HG03565 (cell line): Measurements from ENCODE around the gene RASAL1.

Source experiments
- ATAC-seq: cut with Tn5 transposase; IDR thresholded peaks from one replicate; pipeline ENCODE4 v1.9.1; 2021; ENCODE audit warnings: mild to moderate bottlenecking, moderate library complexity; ENCODE audit not compliant: unreplicated experiment

Gene RASAL1

DNA sequence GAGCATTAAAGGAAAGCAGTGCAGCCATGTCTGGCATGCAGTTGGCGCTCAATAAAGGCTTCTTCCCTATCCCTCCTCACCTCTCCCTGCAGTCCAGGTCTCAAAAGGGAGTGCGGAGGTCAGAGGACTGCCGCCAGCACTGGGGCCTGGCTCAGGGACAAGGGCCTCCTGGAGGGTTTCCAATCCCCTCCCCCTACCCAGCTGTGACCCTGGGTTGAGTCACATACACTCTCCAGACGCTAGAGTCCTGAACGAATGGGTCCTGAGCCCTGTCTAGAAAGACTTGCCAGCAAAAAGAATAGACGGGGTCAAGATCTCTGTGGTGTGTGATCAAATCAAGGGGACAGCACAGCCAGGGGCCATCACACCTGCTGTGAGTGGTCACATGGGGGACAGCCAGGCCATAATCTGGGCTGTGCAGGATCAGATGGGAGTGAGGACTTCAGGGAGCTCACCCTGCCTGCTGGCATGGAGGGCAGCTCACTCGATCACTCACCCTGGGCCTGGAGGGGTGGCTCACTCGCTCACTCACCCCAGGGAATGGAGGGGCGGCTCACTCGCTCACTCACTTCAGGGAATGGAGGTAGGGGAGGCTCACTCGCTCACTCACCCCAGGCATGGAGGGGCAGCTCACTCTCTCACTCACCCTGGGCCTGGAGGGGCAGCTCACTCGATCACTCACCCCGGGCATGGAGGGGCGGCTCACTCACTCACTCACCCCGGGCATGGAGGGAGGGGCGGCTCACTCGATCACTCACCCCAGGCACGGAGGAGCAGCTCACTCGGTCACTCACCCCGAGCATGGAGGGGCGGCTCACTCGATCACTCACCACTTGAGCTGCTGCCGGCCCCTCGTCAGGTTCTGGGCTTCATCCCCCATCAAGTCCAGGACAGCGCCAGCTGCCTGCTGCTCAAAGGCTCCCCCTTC is 26.8 kb upstream of the RASAL1 start:
- ATAC-seq, result no peak

DNA sequence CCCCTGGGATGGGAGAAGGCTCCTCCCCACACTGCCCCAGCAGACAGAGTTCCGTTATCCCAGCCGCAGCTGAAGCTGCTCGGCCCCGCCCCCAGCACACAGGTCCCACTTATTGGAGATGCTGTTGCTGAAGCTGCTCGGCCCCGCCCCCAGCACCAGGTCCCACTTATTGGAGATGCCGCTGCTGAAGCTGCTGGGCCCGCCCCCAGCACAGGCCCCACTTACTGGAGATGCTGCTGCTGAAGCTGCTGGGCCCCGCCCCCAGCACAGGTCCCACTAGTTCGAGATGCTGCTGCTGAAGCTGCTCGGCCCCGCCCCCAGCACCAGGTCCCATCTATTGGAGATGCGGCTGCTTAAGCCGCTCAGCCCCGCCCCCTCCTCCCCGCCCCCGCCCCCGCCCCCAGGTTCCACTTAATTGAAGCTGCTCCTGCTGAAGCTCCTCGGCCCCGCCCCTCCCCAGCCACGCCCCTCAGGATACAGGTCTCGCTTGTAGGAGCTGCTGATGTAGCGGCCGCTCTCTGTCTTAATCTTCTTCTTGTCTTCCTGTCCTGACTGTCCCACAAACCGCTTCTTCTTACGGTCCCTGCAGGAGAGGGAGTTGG is 26.0 kb upstream of the RASAL1 start:
- ATAC-seq, result no peak

DNA sequence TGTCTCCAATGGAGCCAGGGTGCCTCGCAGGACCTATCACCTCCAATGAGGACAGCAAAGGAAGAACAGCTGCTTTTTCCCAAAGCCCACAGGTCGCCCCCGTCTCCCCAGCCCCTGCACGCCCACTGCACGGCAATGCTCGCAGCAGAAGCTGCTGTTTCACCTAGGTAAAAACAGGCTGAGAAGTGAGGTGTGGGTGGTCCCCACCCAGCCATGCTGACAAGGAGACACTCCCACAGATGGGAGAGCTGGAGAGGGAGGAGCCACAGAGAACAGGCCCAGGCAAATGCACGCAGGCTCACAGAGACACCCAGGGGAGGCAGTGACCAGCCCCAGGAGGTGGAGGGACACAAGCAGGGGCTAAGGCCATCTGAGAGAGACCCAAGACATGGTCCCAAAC is 24.4 kb upstream of the RASAL1 start:
- no peak for ATAC-seq

DNA sequence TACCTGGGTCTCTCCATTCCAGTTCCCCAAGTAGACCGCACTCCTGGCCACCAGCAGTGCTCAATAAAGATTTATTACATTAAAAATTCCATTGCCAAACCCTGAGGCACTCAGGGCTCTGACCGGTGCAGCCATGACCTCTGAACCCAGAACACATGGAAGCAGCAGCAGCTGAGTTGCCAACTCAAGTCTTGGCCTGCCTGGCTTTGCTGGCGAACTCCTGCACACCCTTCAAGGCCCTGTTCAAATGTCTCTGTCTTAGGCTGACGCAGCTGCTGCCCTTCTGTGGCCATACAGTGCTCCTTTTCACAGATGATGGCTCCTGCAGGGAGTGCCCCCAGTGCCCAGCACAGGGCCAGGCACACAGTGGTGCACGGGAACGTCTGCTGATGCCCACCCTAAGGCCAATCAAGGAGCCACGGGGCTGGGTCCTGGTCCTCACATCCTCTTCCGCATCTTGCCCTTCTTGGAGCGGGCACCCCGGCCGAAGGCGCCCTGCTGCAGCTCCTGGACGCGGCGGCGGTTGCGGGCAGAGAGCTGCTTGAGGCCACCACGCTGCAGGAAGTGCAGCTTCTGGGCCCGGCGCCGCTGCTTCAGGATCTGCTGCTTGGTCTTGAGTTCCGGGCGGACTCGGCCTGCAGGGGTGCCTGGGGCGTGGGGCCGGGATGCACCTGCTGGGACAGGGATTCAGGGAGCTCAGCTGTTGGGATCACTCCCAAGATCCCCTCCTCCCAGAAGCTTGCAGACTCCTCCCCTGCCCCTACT is 23.1 kb upstream of the RASAL1 start:
- no peak for ATAC-seq

DNA sequence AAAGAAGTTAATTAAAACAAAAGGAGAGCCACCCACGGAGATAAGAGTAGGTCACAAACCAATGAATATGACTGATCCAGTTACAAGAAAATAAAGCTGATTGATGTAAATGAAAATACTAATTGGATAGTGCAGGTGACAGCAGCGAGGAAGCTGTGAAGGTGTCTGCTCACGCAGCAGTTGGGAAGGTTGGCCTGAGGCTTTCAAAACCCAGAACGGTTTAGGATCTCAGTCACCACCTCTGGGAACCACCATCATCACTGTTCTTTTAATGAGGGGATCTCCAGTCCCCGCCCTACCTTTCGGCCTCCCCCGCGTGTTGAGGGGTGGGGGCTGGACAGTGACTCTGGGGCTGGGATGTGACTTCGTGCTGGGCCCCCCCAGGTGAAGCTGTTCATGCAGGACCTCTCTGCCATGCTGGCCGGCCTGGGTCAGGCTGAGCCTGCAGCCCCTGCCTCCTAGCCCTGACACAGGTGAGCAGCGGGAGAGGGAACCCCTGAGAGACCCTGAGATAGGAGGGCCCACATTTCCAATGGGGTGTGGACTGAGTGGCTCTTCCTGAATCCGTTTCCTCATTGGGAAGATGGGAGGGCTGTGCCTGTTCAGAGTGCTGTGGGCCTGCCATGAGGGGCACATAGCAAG is 21.8 kb upstream of the RASAL1 start:
- no peak for ATAC-seq

DNA sequence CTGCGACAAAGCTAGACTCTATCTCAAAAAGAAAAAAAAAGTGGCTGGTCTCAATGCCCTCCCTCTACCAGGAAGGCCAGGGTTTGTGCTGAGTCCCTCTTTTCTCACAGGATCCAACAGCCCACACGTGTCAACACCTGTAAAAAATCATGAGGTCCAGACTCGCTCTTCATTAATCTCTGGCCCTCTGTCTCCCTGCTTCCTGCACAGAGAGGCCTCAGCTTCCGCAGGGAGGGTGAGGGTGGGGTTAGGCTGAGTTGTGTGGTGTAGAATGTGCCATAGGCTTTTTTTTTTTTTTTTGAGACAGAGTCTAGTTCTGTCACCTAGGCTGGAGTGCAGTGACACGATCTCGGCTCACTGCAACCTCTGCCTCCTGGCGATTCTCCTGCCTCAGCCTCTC is 20.1 kb upstream of the RASAL1 start:
- no peak for ATAC-seq

DNA sequence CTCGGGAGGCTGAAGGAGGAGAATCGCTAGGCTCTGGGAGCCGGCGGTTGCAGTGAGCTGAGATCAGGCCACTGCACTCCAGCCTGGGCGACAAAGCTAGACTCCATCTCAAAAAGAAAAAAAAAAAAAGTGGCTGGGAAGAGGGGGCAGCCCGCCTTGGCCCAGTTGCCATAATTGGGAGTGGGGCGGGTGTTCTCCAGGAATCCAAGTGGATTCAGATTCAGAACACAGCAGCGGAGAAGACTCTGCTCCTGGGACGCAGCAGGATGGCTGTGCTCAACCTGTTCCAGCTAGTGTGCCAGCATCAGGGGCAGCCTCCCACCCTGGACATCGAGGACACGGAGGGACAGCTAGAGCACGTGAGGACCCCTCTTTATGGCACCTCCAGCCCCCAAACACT is 19.5 kb upstream of the RASAL1 start:
- ATAC-seq, result no peak

DNA sequence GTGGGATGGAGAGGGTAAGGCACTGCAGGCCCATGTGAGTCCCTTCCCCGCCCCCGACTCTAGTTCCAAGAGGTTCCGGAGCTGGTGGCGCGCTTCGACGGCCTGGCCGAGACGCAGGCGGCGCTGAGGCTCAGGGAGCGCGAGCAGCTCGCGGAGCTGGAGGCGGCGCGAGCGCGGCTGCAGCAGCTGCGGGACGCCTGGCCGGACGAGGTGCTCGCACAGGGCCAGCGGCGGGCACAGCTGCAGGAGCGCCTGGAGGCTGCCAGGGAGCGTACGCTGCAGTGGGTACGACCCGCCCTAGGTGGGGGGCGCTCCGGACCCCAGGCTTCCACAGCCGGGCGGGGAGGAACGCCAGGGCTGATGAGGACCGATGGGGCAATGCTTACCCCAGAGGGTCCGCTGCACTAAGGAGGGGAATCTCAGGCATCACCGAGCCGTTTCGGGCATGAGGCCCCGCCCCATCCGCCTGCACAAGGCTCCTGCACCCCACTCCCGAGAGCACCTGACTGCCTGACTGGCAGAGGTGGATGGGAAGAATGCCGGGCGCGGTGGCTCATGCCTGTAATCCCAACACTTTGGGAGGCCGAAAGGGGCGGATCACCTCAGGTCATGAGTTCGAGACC is 18.9 kb upstream of the RASAL1 start:
- ATAC-seq, result no peak

DNA sequence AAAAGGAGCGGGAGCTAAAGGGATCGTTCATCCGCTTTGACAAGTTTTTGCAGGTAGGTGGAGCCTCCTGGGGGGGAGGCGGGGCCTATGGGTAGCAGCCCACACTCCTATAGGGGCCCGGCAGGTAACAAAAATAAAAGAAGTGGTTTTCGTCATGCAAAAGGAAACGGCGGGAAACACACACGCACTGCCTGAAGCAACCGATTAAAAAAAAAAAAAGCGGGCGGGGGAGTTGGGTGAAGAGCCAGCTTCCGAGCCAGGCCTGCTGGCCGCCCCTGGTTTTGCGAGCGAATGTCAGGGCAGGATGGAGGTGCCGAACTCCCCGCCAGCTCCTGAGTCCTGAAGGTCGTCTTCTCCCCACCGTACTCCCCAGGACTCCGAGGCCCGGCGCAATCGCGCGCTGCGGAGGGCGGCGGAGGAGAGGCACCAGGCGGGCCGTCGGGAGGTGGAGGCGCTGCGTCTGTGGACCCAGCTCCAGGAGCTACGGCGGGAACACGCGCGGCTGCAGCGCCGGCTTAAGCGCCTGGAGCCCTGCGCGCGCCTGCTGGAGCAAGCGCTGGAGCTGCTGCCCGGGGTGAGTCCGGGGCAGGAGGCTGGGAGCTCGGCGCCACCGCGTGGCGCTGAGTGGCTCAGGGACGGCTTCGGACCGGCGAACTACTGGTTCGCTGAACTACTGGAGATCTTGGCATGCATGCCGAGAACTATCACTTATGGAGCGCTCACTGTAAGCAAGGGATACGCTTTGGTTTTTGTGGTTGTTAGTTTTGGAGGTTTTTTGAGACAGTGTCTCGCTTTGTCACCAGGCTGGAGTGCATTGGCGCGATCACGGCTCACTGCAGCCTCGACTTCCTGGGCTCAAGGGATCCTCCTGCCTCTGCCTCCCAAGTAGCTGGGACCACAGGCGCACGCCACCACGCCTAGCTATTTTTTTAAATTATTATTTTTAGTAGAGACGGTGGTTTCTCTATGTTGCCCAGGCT is 17.6 kb upstream of the RASAL1 start:
- ATAC-seq, result no peak

DNA sequence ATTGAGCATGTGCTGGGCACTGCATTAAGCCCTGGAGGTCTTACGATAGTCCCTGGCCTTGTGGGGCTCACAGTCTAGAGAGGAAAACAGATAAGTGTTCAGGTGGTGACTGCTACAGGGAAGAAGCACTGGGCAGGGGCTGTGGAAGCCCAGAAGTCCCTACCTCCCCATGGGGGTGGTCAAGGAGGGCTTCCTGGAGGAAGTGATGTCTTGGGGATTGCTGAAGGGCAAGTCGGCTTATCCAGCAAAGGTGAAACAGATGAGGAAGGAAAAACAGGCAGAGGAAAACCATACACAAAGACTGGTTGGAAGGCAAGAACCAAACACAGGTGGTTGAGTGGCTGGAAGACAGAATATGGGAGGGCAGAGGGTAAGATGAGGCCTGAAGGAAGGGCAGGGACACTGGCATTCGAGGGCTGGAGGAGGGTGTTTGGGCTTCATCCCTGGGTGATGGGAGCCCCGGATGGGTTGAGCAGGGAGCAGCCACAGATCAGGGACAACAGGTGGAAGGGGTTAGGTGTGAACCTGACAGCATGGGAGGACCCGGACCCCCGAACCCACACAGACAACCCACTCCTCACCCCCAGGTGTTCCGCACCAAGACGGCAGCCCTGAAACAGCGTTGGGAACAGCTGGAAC is 16.8 kb upstream of the RASAL1 start:
- ATAC-seq, result no peak

DNA sequence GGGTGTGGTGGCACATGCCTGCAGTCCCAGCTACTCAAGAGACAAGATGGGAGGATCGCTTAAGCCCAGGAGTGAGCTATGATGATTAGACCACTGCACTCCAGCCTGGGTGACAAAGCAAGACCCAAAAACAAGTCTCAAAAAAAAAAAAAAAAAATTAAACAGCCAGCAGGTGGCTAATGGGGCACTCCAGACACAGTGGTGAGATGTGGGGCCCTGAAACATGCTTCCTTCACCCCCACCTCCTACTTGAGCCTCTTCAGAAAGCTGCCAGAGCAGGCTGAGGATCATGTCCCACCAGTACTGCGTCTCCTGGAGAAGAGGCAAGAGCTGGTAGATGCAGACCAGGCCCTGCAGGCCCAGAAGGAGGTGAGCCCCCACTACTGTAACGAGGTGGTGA is 16.1 kb upstream of the RASAL1 start:
- ATAC-seq, result no peak

DNA sequence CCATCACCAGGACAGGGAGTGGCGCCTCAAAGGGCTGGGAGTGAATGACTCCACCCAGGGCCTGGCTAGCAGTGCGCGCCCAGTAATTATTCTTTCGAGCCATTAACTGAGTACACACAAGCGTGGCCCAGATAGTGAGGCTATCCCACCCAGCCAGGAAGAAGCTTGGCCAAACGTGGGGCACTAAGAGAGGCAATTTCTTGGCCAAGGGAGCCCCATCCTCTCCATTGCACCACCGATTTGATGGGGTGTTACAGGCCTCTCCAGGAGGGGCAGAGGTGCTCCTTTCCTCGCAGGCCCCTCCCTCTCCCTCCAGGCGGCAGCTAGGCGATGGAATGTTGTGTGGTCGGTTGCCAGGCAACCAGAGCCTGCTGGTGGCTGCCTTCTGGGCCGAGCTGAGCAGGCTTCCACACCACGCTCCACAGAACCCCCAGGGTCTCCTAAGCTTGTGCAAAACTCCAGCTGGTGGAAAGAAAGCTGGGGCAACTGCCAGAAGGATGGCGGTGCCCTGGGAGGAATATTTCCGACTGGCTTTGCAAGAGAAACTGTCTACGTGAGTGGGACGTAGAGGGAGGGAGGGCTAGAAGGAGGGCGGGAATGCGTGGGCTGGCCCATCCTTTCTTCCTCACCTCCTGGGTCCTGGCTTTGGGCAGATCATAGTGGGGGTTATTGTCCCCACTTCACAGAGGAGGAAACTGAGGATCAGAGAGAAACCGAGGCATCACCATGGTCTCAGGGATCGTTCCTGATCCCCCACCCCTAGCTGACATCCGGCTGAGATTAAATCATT is 14.0 kb upstream of the RASAL1 start, which contains the start of gene CFAP73:
TSS of gene CFAP73 (plus strand) at position 364 of the 790 bp plus-strand sequence. CDS start at position 498, 134 bp downstream.
- ATAC-seq, result no peak

DNA sequence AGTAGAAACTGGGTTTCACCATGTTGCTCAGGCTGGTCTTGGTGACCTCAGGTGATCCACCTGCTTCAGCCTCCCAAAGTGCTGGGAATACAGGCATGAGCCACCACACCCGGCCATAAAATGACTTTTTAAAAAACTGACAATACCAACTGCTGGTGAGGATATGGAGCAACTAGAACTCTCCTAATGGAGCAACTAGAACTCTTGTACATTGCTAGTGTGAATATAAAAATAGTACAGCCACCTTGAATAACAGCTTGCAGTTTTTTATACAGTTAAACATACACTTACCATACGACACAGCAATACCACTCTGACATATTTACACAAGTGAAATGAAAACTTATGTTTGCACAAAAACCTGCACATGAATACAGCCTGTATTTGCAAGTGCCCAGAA is 11.4 kb upstream of the RASAL1 start:
- ATAC-seq, result no peak

DNA sequence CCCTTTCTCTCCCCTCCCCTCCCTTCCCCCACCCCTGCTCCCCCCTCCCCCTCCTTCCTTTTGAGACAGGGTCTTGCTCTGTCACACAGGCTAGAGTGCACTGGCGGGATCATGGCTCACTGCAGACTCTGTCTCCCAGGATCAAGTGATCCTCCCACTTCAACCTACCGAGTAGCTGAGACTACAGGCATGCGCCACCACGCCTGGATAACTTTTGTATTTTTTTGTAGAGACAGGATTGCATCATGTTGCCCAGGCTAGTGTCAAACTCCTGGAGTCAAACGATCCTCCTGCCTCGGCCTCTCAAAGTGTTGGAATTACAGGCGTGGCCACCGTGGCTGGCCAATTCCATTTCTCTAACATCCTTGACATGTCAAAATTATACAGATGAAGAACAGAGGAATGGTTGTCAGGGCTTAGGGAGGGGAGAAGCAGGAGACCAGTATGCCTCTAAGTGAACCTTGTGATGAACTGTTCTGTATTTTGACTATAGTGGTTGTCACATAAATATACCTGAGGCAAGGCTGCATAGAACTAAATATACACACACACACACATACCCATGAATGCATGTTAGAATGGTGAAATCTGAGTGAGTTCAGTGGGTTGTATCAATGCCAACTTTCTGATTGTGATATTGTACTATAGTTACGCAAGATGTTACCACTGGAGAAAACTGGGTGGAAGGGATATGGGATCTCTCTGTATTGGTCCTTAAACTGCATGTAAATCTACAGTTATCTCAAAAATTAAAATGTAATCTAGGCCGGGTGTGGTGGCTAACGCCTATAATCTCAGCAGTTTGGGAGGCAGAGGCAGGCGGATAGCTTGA is 10.4 kb upstream of the RASAL1 start:
- ATAC-seq, result no peak

DNA sequence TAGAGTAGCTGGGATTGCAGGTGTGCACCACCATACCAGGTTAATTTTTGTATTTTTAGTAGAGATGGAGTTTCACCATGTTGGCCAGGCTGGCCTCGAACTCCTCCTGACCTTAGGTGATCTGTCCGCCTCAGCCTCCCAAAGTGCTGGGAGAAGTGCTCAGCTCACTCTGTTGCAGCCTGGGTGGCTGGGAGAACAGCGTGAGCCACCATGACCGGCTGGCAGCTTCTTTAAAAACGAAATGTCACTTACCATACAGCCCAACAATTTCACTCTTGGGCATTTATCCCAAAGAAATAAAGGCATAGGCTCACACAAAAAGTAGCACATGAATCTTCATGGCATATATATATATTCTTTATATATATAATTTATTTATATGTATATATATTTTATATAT is 9.2 kb upstream of the RASAL1 start:
- ATAC-seq, result no peak

DNA sequence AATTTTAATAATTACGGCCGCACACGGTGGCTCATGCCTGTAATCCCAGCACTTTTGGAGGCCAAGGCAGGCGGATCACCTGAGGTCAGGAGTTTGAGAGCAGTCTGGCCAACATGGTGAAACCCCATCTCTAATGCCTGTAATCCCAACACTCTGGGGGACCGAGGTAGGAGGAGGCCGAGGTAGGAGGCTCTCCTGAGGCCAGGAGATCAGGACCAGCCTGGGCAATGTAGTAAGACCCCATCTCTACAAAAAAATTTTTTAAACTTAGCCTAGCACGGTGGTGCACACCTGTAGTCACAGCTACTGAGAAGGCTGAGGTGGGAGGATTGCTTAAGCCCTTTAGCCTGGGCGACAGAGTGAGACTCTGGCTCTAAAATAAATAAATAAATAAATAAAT is 8.4 kb upstream of the RASAL1 start:
- no peak for ATAC-seq

DNA sequence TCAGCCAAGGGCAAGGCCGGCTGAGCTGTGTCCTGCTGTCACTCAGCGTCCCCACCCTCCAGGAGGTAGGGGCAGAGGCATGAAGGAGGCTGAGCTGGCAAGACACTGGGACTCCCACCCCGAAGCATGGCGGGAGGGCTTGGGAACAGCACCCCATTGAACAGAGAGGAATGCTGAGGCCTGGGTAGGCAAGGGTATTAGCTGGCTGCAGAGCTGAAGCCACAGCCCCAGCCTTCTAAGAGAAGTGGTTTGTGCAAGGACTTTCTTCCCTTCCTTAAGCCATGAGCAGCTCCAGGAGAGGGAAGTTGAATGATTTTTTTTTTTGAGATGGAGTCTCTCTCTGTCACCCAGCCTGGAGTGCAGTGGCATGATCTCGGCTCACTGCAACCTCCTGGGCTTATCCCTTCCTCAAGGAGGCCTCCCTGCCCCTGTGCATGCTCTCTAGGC is 7.3 kb upstream of the RASAL1 start:
- no peak for ATAC-seq
